ENCODE data around the gene SYNGR3. TPM values are rescaled to one million over a fixed set of nuclear protein-coding genes. Genes with fewer than 3 reads are reported as not detected.
A peak's percentile ranks its signal among the peaks of the same experiment; 100 is the strongest.
"Not testable (repeated sequence)": the region's sequence is repeated elsewhere in the genome, so short reads cannot be mapped to it uniquely, and the experiment has no call there.

The SYNGR3 gene, protein sequence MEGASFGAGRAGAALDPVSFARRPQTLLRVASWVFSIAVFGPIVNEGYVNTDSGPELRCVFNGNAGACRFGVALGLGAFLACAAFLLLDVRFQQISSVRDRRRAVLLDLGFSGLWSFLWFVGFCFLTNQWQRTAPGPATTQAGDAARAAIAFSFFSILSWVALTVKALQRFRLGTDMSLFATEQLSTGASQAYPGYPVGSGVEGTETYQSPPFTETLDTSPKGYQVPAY
- total RNA-seq (2014; rRNA removed; shearing (Covaris generic)): 1.9 and 2.3 TPM in 2 replicates

DNA sequence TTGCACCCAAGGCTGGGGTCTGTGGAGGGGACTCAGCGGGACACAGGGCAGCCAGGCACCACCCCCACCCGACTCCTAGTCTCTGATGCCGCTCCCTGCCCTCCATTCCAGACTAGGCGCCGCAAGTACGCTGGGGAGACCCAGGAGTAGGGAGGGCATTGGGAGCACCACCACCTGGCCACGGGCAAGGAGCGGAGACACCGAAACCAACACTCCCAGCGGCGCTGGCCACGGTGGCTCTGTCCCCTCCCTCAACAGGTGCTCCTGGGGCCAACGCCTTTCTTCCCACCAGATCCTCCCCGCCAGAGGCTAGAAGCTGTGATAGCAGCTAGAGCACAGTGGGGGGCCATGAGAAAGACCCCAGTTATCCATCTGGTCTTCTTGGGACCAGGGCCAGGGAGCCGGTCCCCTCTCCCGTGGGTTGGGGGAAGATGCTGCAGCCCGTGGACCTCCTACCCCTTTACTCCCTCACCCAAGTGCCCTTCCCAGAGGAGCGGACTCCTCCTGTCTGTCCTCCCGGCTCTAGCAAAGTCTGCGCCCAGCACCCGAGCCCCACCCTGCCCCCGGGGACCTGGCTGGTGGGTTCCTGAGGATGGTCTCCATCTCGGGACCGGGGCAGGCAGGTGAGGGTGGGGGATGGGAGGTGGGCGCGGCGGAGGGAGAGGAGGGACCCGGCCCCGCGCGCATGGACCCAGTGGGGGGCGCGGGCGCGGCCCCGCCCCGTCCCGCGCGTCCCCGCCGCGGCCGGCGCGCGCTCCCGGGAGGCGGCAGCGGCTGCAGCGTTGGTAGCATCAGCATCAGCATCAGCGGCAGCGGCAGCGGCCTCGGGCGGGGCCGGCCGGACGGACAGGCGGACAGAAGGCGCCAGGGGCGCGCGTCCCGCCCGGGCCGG, at the start of gene SYNGR3:
Gene SYNGR3, plus strand, starts transcription at position 762 of the 892 bp plus-strand sequence. CDS start 133 bp downstream, outside the sequence.
- DNase-seq (ENCODE audit: low spot score): peak; percentile 7

GRCh38 chr16:1940273-1941161, 49.3 kb upstream of the SYNGR3 start:
- no peak for DNase-seq (ENCODE audit: low spot score)

- DNase-seq (ENCODE audit: low spot score): no peak
Observed at GRCh38 chr16:1941162-1942046, 48.4 kb upstream of the SYNGR3 start.

GRCh38 chr16:1942047-1942809, 47.5 kb upstream of the SYNGR3 start:
- DNase-seq (ENCODE audit: low spot score): peak; percentile 23

GRCh38 chr16:1942810-1943726, 46.7 kb upstream of the SYNGR3 start, which contains the start of gene MSRB1:
MSRB1 (minus strand) TSS chr16:1943199; CDS start chr16:1943156, 43 bp downstream.
- DNase-seq (ENCODE audit: low spot score): peak; percentile 99

DNA sequence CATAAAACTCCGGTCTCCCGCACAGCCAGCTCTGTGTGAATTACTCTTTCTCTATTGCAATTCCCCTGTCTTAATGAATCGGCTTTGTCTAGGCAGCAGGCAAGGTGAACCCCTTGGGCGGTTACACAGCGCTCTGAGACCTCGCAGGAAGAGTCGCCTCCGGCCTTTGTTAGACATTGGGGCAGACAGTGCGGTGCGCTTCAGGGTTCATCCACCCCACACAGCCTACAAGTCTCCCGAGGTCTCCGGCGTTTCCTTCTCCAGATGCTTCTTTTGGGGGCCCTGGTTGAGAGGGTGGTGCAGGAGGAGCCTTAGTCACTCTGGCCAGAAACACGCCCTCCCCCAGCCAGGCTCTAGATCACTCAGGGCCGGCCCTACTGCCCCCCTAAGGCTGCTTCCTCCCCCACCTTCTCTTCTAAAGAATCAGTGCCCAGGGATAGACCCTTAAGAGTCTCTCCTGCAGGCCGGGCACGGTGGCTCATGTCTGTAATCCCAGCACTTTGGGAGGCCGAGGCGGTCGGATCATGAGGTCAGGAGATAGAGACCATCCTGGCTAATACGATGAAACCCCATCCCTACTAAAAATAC, 45.1 kb upstream of the SYNGR3 start:
- DNase-seq (ENCODE audit: low spot score): no peak

DNA sequence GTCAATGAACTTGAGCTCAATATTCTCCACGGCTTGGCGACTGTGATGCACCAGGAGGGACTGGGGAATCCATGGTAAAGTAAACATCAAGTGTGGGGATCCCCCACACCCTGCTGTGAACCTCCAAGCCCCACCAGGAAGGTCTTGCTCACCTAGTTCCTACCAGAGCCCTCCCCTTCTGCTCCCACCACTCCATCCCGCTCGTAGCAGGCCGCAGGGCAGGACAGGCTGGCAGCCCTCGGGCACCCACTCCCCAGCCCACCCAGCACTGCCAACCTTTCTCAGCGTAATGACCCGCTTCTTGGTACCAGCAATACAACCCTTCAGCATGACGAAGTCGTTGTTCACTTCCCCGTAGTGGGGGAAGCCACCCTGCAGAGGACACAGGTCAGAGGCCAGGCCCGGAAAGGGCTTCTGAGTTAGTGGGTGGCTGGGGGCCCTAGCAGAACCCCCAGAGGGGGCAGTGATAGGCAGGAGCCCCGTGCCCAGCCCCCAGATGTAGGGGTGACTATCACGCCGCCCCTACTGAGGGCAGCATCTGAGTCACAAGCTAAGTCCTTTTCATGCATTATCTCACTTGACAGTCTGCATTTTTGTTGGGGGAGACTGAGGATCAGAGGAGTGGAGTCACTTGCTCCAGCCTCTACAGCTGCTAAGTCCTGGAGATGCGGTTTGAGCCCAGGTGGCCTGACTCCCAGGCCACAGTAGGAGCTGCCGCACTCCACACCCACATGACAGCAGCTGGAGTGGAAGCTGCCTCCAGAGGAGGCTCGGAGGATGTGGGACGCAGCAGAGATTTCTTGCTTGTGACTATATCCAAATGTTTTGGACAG, 44.0 kb upstream of the SYNGR3 start:
- no peak for DNase-seq (ENCODE audit: low spot score)

GRCh38 chr16:1946495-1947368, 43.0 kb upstream of the SYNGR3 start:
- DNase-seq (ENCODE audit: low spot score): no peak

DNA sequence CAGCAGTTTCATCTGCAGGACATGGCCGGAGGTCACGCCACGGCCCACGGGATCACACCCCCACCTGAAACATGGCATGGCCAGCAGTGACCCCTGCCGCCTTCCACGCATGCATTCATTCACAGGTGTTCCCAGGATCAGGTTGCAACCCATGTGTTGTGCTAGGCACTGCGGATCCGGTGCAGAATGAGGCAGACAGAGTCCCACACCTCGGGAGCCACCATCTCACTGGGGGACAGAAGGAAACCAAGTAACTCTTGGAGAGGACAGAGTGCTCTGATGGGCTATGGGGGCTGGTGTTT, 42.5 kb upstream of the SYNGR3 start:
- no peak for DNase-seq (ENCODE audit: low spot score)

DNA sequence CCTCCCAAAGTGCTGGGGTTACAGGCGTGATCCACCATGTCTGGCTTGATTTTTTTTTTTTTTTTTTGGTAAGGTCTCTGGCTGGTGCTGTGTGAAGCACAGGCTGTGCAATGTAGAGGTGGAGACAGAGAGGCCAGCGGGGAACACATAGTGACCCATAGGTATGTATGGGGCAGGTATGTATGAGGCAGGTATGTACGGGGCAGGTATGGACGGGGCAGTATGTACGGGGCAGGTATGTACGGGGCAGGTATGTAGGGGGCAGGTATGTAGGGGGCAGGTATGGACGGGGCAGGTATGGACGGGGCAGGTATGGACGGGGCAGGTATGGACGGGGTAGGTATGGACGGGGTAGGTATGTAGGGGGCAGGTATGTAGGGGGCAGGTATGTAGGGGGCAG, 40.3 kb upstream of the SYNGR3 start:
- no peak for DNase-seq (ENCODE audit: low spot score)

GRCh38 chr16:1950047-1950446, 39.7 kb upstream of the SYNGR3 start:
- DNase-seq (ENCODE audit: low spot score): peak; percentile 48

GRCh38 chr16:1950559-1950958, 39.2 kb upstream of the SYNGR3 start:
- DNase-seq (ENCODE audit: low spot score): no peak

DNA sequence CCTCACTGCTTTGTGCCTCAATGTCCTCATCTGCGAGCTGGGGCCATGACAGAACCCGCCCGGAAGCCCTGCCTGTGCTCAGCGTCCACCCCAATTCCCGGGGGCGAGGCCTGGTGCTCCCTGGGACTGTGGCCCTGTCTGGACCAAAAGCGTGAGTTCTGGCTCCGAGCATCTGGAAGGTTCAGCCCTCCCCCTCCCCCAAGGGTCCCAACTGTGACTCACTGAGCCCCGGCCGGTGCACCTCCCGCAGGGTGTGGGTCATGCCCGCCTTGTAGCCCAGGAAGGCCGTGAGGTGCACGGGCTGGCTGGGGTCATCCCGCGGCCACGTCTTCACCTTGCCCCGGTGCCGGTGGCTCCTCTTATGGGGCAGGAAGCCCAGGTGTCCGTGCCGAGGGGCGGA, 36.0 kb upstream of the SYNGR3 start:
- DNase-seq (ENCODE audit: low spot score): no peak

DNA sequence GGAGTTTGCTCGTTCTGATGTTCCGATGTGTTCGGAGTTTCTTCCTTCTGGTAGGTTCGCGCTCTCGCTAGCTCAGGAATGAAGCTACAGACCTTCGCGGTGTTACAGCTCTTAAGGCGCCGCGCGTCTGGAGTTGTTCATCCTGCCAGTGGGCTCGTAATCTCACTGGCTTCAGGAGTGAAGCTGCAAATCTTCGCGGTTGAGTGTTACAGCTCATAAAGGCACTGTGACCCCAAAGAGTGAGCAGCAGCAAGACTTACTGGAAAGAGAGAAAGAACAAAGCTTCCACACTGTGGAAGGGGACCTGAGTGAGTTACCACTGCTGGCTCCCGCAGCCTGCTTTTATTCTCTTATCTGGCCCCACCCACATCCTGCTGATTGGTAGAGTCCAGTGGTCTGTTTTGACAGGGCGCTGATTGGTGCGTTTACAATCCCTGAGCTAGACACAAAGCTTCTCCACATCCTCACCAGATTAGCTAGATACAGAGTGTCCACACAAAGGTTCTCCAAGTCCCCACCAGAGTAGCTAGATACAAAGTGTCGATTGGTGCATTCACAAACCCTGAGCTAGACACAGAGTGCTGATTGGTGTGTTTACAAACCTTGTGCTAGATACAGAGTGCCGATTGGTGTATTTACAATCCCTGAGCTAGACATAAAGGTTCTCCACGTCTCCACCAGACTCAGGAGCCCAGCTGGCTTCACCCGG, 32.2 kb upstream of the SYNGR3 start:
- not testable (repeated sequence) for DNase-seq (ENCODE audit: low spot score)

GRCh38 chr16:1958143-1958491, 31.7 kb upstream of the SYNGR3 start:
- not testable (repeated sequence) for DNase-seq (ENCODE audit: low spot score)

DNA sequence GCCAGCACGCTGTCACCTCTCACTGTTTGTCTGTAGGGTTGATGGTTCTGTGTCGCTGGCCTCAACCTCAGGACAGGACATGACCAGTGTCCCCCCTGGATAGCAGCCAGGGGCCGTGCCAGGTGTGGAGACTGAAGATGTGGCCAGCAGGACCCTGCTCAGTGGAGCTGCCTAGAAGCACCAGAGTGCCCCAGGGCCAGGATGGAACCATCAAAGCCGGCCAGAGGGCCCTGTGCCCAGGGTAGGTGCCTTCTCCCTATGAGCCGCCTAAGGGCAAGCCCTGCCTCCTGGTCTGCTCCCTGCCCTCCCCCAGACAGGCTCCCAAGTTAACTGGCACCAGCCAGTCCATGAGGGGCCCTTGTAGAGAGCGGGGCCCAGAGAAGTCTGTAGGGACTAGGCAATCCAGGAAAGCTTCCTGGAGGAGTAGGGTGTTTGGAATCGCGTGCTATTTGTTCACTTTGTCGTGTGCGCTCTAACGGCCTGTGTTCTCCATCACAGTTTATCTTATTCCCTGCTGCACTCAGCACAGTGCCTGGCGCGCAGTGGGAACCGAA, 31.0 kb upstream of the SYNGR3 start:
- DNase-seq (ENCODE audit: low spot score): no peak

Measured in HT-29 (cell line).